Mesenchymal stem cell (in vitro differentiated cells and primary cell): ENCODE measurements around the gene GATAD2B.
A peak's percentile ranks its signal among the peaks of the same experiment; 100 is the strongest.
"Not testable (repeated sequence)": the region's sequence is repeated elsewhere in the genome, so short reads cannot be mapped to it uniquely, and the experiment has no call there.

ENCODE experiments used
- DNase-seq: peaks from one replicate; pipeline ENCODE4 v3.0.0-alpha.2; 2013
- H2AFZ ChIP-seq: one replicate; pipeline ENCODE4 v1.6.1; 2013; ENCODE audit warnings: low read depth, mild to moderate bottlenecking, control low read depth, inconsistent platforms, low read length, moderate library complexity
- H2AK5ac ChIP-seq: 2 replicates; pipeline ENCODE4 v1.6.1; 2013; ENCODE audit warnings: low read length, moderate library complexity, mild to moderate bottlenecking, inconsistent platforms; ENCODE audit not compliant: severe bottlenecking
- H2BK120ac ChIP-seq: one replicate; pipeline ENCODE4 v1.6.1; 2013; ENCODE audit warnings: low read depth, mild to moderate bottlenecking, inconsistent platforms, low read length, moderate library complexity
- H2BK12ac ChIP-seq, 2 experiments: one replicate each; pipeline ENCODE4 v1.6.1; 2013; ENCODE audit warnings: inconsistent platforms in 2 of 2, low read length in 2 of 2, mild to moderate bottlenecking in 2 of 2, moderate library complexity in 2 of 2, control low read depth in 1 of 2
- H2BK15ac ChIP-seq: one replicate; pipeline ENCODE4 v1.6.1; 2013; ENCODE audit warnings: mild to moderate bottlenecking, low read depth, inconsistent platforms; ENCODE audit not compliant: poor library complexity, severe bottlenecking
- H2BK5ac ChIP-seq: 2 replicates; pipeline ENCODE4 v1.6.1; 2013; ENCODE audit warnings: low read depth, mild to moderate bottlenecking, low read length, control low read depth, inconsistent platforms; ENCODE audit not compliant: poor library complexity, severe bottlenecking
- H3K14ac ChIP-seq, 2 experiments: one replicate each; pipeline ENCODE4 v1.6.1; 2013; ENCODE audit warnings: inconsistent platforms in 2 of 2, low read length in 2 of 2, control low read depth in 1 of 2, mild to moderate bottlenecking in 1 of 2, moderate library complexity in 1 of 2
- H3K18ac ChIP-seq, 2 experiments: one replicate each; pipeline ENCODE4 v1.6.1; 2013; ENCODE audit warnings: inconsistent platforms in 2 of 2, low read length in 2 of 2, control low read depth in 1 of 2, low read depth in 1 of 2, mild to moderate bottlenecking in 1 of 2
- H3K23ac ChIP-seq, 2 experiments: one replicate each; pipeline ENCODE4 v1.6.1; 2013; ENCODE audit warnings: inconsistent platforms in 2 of 2, low read length in 2 of 2, mild to moderate bottlenecking in 2 of 2, moderate library complexity in 2 of 2, control low read depth in 1 of 2
- H3K27ac ChIP-seq: 2 replicates; pipeline ENCODE4 v1.5.1; 2013; ENCODE audit warnings: mild to moderate bottlenecking, moderate library complexity, low read length, control low read depth, inconsistent platforms; ENCODE audit not compliant: poor library complexity, severe bottlenecking
- H3K27me3 ChIP-seq, 2 experiments: 2 replicates each; pipeline versions ENCODE4 v1.6.1 to v1.7.0; 2013; ENCODE audit warnings: low read length in 2 of 2, mild to moderate bottlenecking in 2 of 2, moderate library complexity in 2 of 2, control low read depth in 1 of 2, inconsistent platforms in 1 of 2; ENCODE audit not compliant: control insufficient read depth in 1 of 2, insufficient read depth in 1 of 2
- H3K36me3 ChIP-seq, 2 experiments: 2 replicates each; pipeline versions ENCODE4 v1.6.1 to v1.7.0; 2013; ENCODE audit warnings: low read length in 2 of 2, control low read depth in 1 of 2, inconsistent platforms in 1 of 2, low read depth in 1 of 2, mild to moderate bottlenecking in 1 of 2; ENCODE audit not compliant: insufficient read depth in 2 of 2, control insufficient read depth in 1 of 2
- H3K4ac ChIP-seq, 2 experiments: one replicate each; pipeline ENCODE4 v1.6.1; 2013; ENCODE audit warnings: inconsistent platforms in 2 of 2, low read length in 2 of 2, mild to moderate bottlenecking in 2 of 2, moderate library complexity in 2 of 2, control low read depth in 1 of 2, low read depth in 1 of 2
- H3K4me1 ChIP-seq: 2 replicates; pipeline ENCODE4 v1.6.1; 2013; ENCODE audit warnings: low read depth, low read length, control low read depth; ENCODE audit not compliant: control insufficient read depth, insufficient read depth
- H3K4me2 ChIP-seq: 2 replicates; pipeline ENCODE4 v1.6.1; 2013; ENCODE audit warnings: low read length, mild to moderate bottlenecking, inconsistent platforms; ENCODE audit not compliant: poor library complexity, severe bottlenecking
- H3K4me3 ChIP-seq, 2 experiments: 2 replicates each; pipeline versions ENCODE4 v1.5.1 to v1.7.0; 2013; ENCODE audit warnings: low read length in 2 of 2, mild to moderate bottlenecking in 2 of 2, control low read depth in 1 of 2, low read depth in 1 of 2; ENCODE audit not compliant: insufficient read depth in 1 of 2
- H3K79me1 ChIP-seq: replicated peaks from 2 replicates; pipeline ENCODE4 v1.6.1; 2013; ENCODE audit warnings: mild to moderate bottlenecking, control low read depth, low read length, inconsistent platforms; ENCODE audit not compliant: poor library complexity, severe bottlenecking
- H3K9ac ChIP-seq: 2 replicates; pipeline ENCODE4 v1.7.0; 2013; ENCODE audit warnings: mild to moderate bottlenecking, low read length, moderate library complexity
- H3K9me3 ChIP-seq: 2 replicates; pipeline ENCODE4 v1.7.0; 2013; ENCODE audit warnings: mild to moderate bottlenecking, low read length; ENCODE audit not compliant: control insufficient read depth
- H4K8ac ChIP-seq: one replicate; pipeline ENCODE4 v1.6.1; 2013; ENCODE audit warnings: inconsistent platforms, mild to moderate bottlenecking, low read length, moderate library complexity
- H4K91ac ChIP-seq: one replicate; pipeline ENCODE4 v1.6.1; 2013; ENCODE audit warnings: mild to moderate bottlenecking, low read length, inconsistent platforms
- WGBS: methylation state at CpG from one replicate; pipeline ENCODE4 v1.1.7; 2013; ENCODE audit warnings: mixed read lengths; 5-methylcytosine and 5-hydroxymethylcytosine counted together

The GATAD2B gene

GRCh38 chr1:153903841-153904455 is 18.8 kb downstream of the GATAD2B start:
- Histone ChIP-seq H3K27me3 (no peaks in the 10 kb centered on the region), H3K36me3 (peaks cover 10 to 21% of the 10 kb centered on the region in 2 experiments), H3K27ac (no peak overlapping the region), H3K18ac (no peak overlapping the region), H2AFZ (no peak overlapping the region), H2BK15ac (no peak overlapping the region), H3K79me1 (peaks cover 3% of the 10 kb centered on the region), H4K91ac (no peak overlapping the region), H3K9me3 (no peaks in the 10 kb centered on the region), H4K8ac (no peak overlapping the region), H3K4me1 (peaks cover 8% of the 10 kb centered on the region), H2AK5ac (no peak overlapping the region), H3K4me3 (no peak overlapping the region), H2BK5ac (no peak overlapping the region), H2BK12ac (no peak overlapping the region), H3K23ac (no peak overlapping the region), H2BK120ac (no peak overlapping the region), H3K4ac (no peak overlapping the region), H3K9ac (peak overlapping the region; percentile 63), H3K14ac (no peak overlapping the region), H3K4me2 (no peak overlapping the region)
- 98% methylated on average over 13 of the region's 14 CpGs for WGBS
- no peak for DNase-seq

- H2BK15ac ChIP-seq, result no peak overlapping the region
- H3K23ac ChIP-seq, result no peak overlapping the region
- H3K36me3 ChIP-seq, result peaks cover 15 to 18% of the 10 kb centered on the region in 2 experiments
- H2AK5ac ChIP-seq, result no peak overlapping the region
- H3K4me1 ChIP-seq, result peaks cover 1% of the 10 kb centered on the region
- H3K4me2 ChIP-seq, result no peak overlapping the region
- no peaks in the 10 kb centered on the region for H3K9me3 ChIP-seq
- no peak overlapping the region for H4K8ac ChIP-seq
- no peak overlapping the region for H3K27ac ChIP-seq
- no peak overlapping the region for H4K91ac ChIP-seq
- H3K14ac ChIP-seq, result no peak overlapping the region
- H2BK120ac ChIP-seq, result no peak overlapping the region
- no peak overlapping the region for H2AFZ ChIP-seq
- 100% methylated on average over 2 of the region's 6 CpGs for whole genome bisulfite sequencing
- no peak overlapping the region for H3K9ac ChIP-seq
- H3K18ac ChIP-seq, result no peak overlapping the region
- DNase-seq, result no peak
- no peak overlapping the region for H3K4ac ChIP-seq
- no peaks in the 10 kb centered on the region for H3K27me3 ChIP-seq
- H2BK12ac ChIP-seq, result no peak overlapping the region
- H3K4me3 ChIP-seq, result no peak overlapping the region
- H3K79me1 ChIP-seq, result peaks cover 5% of the 10 kb centered on the region
- H2BK5ac ChIP-seq, result no peak overlapping the region
These were observed 23.3 kb downstream of the GATAD2B start for GRCh38 chr1:153899509-153899908.

GRCh38 chr1:153895866-153896265 is 26.9 kb downstream of the GATAD2B start:
- H4K91ac ChIP-seq, DNase-seq, H3K27me3 ChIP-seq, H3K4me2 ChIP-seq, H3K9ac ChIP-seq, H3K23ac ChIP-seq, H2BK120ac ChIP-seq, H4K8ac ChIP-seq, H3K4me3 ChIP-seq, H3K27ac ChIP-seq, H3K18ac ChIP-seq, H2AFZ ChIP-seq, H3K4me1 ChIP-seq, H3K14ac ChIP-seq, H3K9me3 ChIP-seq, H2BK15ac ChIP-seq, H3K4ac ChIP-seq, H2BK12ac ChIP-seq, H2BK5ac ChIP-seq, H3K79me1 ChIP-seq, H2AK5ac ChIP-seq: not testable (repeated sequence)
- H3K36me3 ChIP-seq, result peaks cover 20 to 22% of the 10 kb centered on the region in 2 experiments
- 86% methylated on average over 1 of the region's 1 CpG for WGBS

- H3K4me2 ChIP-seq, H3K9ac ChIP-seq, H2BK5ac ChIP-seq, H2AK5ac ChIP-seq, H4K8ac ChIP-seq, H3K23ac ChIP-seq, H3K4me3 ChIP-seq, H3K9me3 ChIP-seq, H2AFZ ChIP-seq, H2BK12ac ChIP-seq, H3K79me1 ChIP-seq, H3K14ac ChIP-seq, H2BK120ac ChIP-seq, DNase-seq, H3K18ac ChIP-seq, H3K27ac ChIP-seq, H3K4me1 ChIP-seq, H3K4ac ChIP-seq, H2BK15ac ChIP-seq, H4K91ac ChIP-seq, H3K27me3 ChIP-seq: not testable (repeated sequence)
- H3K36me3 ChIP-seq, result peaks cover 5 to 18% of the 10 kb centered on the region in 2 experiments
- 99% methylated on average over 7 of the region's 7 CpGs for WGBS
These were observed 31.7 kb downstream of the GATAD2B start for GRCh38 chr1:153891042-153891441.
